Anterior cingulate cortex (tissue), 58 donors: ENCODE results near the gene LINC01488.
A peak's percentile ranks its signal among the peaks of the same experiment; 100 is the strongest.

Experiments
- DNase-seq, 58 donors: peaks; one replicate each; lab custom pipeline; 2025; lab: John Stamatoyannopoulos, UW

LINC01488 gene

GRCh38 chr11:69481393-69481844 lies at the start of gene LINC01488:
Gene LINC01488, plus strand, starts transcription at chr11:69481663.
- DNase-seq, result no peak

- DNase-seq, result no peak
Observed at GRCh38 chr11:69431893-69432738, 49.3 kb upstream of the LINC01488 start.

GRCh38 chr11:69433741-69434140 lies 47.7 kb upstream of the LINC01488 start:
- DNase-seq, result no peak

GRCh38 chr11:69434471-69434931 lies 47.0 kb upstream of the LINC01488 start:
- no peak for DNase-seq

GRCh38 chr11:69435161-69435986 lies 46.1 kb upstream of the LINC01488 start:
- no peak for DNase-seq

- no peak for DNase-seq
Observed at GRCh38 chr11:69436041-69436982, 45.2 kb upstream of the LINC01488 start.

- DNase-seq, result no peak
Observed at GRCh38 chr11:69437001-69437875, 44.2 kb upstream of the LINC01488 start.

GRCh38 chr11:69437876-69438205 lies 43.6 kb upstream of the LINC01488 start:
- no peak for DNase-seq

GRCh38 chr11:69438286-69438920 lies 43.1 kb upstream of the LINC01488 start:
- no peak for DNase-seq

GRCh38 chr11:69439127-69439526 lies 42.3 kb upstream of the LINC01488 start:
- no peak for DNase-seq

- DNase-seq, result no peak
Observed at GRCh38 chr11:69439651-69440464, 41.6 kb upstream of the LINC01488 start.

GRCh38 chr11:69440876-69441275 lies 40.6 kb upstream of the LINC01488 start:
- no peak for DNase-seq

- no peak for DNase-seq
Observed at GRCh38 chr11:69442012-69442806, 39.3 kb upstream of the LINC01488 start.

- peak in 18 of 58 donors; percentile 22 to 81 (median 49) for DNase-seq
Observed at GRCh38 chr11:69442807-69443137, 38.7 kb upstream of the LINC01488 start.

GRCh38 chr11:69443138-69443967 lies 38.1 kb upstream of the LINC01488 start:
- peak; percentile 44 to 92 (median 83) for DNase-seq

- no peak for DNase-seq
Observed at GRCh38 chr11:69443968-69444364, 37.5 kb upstream of the LINC01488 start.
